Subcutaneous adipose tissue (tissue), 4 donors: ENCODE results near the gene CREB3L2. TPM values are rescaled to one million over a fixed set of nuclear protein-coding genes. Genes with fewer than 3 reads are reported as not detected.

Source experiments
- total RNA-seq, 4 donors: library from RNA; depleted of rRNA; stranded (reverse); fragments of >200 nt; gene quantifications; one replicate each; pipeline ENCODE4 v1.1.0, GENCODE V29; 2016
- TF ChIP-seq, protein P1 (sequence below): fragments of 450-650 bp; IDR thresholded peaks from one replicate; pipeline ENCODE4 v1.5.1; 2016; ENCODE audit warnings: low read depth, mild to moderate bottlenecking, control low read depth, antibody characterized with exemption, moderate library complexity

CREB3L2 gene
- total RNA-seq, 4 donors from 2014 or later, result 26.9 to 78.4 (median 30.8) TPM

DNA sequence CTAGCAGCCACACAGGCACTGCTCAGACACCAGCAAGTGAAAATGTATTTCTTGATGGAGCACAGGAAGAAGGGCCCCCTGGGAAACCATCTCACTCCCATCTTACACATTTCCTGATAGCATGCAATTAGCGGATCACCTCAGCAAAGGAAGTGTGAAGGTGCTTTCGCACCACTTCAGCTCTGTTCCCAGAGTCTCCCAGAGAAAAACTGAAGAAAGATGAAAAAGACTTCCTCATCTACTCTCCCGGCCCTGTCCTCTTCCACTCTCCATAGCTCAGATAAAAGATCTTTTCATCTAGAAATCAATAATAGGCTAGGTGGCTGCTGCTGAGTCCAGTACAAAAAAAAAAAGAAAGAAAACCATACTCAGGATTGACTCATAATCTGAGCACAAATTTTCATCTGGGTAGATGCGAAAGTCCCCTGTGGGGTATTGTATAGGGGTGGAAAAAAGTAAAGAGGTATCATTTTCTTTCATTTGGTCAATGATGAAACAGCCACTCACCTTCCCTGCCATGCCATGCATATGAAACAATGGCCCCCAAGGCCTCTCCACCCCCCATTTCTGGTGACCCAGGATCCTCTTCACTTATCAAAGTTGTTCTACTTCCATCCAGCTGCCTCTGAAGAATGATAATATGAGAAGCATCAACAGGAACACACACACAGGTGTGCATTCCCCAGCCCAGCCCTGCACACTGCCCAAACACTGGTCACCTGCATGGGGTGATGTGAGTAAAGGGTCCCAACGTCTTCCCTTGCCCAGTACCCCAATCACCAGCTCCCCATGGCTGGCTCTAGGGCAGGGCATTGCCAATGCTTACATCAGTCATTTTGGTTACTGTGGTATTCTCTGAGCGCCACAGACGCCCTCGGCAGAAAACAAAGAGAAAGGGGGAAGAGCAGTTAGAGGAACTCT is 106.3 kb downstream of the CREB3L2 start:
- TF ChIP-seq, protein P1, sequence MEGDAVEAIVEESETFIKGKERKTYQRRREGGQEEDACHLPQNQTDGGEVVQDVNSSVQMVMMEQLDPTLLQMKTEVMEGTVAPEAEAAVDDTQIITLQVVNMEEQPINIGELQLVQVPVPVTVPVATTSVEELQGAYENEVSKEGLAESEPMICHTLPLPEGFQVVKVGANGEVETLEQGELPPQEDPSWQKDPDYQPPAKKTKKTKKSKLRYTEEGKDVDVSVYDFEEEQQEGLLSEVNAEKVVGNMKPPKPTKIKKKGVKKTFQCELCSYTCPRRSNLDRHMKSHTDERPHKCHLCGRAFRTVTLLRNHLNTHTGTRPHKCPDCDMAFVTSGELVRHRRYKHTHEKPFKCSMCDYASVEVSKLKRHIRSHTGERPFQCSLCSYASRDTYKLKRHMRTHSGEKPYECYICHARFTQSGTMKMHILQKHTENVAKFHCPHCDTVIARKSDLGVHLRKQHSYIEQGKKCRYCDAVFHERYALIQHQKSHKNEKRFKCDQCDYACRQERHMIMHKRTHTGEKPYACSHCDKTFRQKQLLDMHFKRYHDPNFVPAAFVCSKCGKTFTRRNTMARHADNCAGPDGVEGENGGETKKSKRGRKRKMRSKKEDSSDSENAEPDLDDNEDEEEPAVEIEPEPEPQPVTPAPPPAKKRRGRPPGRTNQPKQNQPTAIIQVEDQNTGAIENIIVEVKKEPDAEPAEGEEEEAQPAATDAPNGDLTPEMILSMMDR, result no peak

DNA sequence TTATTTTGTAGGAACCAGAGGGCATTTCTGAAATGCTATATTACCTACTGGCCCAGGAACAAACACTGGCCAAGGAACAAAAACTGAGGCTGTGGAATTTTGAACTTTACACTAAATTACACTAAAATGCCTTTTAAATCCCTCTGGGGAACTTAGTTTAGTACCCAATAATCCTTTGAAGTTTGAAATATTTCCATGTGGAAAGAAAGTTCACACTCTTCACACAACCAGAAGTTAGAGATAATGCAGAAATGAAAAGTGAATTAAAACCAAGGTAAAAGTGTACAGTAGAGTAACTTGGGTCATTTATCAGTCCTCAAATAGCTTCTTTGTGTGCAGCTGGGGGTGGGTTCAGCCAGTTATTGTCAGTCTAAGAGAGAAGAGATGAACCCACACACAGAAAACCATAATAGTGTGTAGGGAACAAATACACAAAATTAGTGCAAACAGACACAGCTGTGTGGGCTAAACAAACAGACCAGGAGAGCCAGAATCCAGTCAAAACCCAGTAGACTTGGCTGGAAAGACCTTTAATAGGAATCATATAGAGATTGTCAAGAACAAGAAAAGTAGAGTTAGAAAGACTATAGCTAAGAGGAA is 108.6 kb downstream of the CREB3L2 start:
- TF ChIP-seq, protein P1, result no peak

DNA sequence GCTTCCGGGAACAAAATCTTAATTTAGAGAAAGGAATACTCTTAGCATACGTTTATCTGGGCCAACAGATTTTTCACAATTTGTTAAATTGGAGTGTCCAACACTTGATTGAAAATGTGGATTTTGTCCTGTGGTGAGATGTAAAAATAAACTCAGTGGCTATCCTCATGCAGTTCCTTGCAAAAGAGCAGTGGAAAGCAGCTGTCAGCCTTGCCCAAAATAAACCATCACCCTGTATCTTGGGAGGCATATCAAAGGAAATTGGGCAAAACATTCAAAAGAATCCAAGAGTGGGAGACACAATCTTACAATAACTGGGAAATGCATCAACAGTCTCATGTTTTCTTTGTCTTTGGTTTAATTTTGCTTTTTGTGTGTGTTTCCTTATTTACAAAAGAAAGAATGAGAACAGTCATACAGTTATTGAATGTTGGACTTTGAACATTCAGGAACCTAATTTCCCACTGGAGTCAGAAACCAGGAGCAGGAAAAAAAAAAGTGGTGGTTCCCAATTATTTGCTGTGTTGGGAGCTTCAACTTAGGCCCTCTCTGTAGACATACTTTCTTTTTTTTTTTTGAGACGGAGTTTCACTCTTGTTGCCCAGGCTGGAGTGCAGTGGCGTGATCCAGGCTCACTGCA is 110.8 kb downstream of the CREB3L2 start:
- TF ChIP-seq, protein P1, result no peak

DNA sequence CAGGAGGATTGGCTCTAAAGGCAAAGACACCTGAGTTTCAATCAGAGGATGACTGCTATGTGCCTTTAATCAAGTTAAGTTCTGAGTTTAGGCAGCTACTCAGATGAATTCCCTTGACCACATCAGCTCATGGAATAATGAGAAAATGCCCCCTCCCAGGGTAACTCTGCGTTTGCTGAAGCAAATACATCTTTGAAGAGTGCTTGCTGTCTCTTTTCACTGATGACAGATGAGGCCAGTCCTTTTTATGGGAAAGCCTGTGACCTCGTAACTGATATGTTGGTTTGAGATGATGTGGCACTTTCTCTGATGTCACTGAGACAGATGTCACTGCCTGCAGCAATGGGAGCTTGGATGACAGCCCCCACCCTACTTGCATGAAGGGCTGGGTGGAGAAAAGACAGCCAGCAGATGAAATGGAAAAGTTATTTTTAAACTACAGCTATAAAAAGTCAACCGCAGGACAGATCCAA is 111.4 kb downstream of the CREB3L2 start:
- TF ChIP-seq, protein P1, result no peak

DNA sequence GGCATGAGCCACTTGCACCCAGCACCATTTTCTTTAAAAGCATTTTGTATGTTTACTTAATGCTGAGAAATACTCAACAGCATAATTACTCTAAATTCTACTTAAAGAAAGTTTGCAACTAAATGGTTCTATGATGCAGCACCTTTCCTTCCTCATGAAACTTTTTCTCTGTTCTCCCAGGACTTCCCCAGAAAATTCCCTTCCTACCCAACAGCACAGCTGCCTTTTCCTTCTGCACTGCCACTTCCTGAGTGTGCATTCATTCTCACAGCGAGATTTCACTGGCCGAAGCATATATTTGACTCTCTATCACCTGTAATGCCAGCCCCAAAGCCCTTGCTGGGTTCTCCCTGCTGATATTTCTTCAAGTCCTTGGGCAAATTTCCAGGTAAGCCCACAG is 113.6 kb downstream of the CREB3L2 start:
- TF ChIP-seq, protein P1, result no peak

DNA sequence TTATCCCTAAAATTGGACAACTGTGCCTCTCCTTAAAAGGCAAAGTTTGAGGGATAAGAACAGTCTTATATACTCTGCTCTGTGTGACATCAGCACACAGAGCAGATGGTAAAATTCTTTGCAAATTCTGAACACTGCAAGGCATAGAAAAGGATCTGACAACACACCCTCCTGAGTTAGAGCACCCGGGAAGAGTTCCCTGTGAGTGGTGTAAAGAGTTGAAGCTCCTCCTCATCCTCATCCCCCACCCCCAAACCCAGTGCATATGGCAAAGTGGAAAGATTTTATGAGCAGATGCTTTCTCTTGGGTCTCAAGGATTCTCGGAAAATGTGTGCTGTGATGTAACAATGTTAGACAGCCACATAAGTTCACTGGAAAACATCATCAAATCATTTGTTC is 115.1 kb downstream of the CREB3L2 start:
- TF ChIP-seq, protein P1, result no peak

DNA sequence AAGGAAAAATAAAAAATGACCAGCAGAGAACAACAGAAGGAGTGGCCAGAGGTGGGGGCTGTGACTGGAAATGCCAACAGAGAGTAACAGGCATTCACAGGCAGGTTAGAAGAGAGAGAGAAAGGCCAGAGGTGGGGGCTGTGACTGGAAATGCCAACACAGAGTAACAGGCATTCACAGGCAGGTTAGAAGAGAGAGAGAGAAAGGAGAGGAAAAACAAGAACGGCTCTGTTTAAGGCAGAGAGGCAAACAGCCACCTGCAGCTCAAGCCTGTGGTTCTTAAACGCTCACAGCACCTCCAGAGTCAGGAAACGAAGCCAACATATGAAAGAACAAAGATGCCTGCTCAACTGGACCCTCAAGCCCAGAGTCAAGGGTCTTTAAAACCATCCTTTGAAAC is 115.6 kb downstream of the CREB3L2 start:
- TF ChIP-seq, protein P1, result no peak
